ENCODE results near the gene OLFML1. TPM values are rescaled to one million over a fixed set of nuclear protein-coding genes. Genes with fewer than 3 reads are reported as not detected.

Gene OLFML1
- total and polyA plus RNA-seq, 2 donors (not counting 3 experiments of a cell fraction or from before 2014, with no cell fraction given) = not detected

DNA sequence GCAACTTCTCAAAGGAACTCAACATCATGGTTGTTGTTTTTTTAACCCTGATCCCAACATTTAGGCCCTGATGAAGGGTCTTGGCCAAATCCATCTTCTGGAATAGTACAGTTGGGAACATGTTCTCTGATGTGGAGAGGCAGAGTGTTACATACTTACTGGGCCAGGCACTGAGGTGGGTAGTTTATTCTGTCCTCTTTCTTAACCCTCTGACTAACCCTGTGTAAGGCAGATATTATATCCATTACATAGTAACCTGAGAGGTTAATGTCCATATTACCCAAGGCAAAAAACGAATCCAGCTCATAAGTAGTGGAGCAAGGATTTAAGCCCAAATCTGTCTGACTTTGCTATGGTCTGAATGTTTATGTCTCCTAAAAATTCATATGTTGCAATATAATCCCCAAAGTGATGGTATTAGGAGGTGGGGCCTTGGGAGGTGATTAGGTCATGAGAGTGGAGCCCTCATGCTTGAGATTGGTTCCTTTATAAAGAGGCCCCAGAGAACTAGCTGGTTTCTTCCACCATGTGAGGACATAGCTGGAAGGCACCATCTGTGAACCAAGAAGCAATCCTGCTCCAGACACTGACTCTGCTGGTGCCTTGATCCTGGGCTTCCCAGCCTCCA lies 44.8 kb downstream of the OLFML1 start:
- no peaks in the 10 kb centered on the region for H3K36me3 ChIP-seq (ENCODE audit: control insufficient read depth in 2 of 2, extremely low read depth in 1 of 2, insufficient read depth in 2 of 2, low read length in 2 of 2)
- no peak overlapping the region for H3K27ac ChIP-seq (ENCODE audit: insufficient read depth, low read depth, low read length)
- H3K79me2 ChIP-seq (ENCODE audit: control insufficient read depth, insufficient read depth, low read length) = no peaks in the 10 kb centered on the region
- H3K9me1 ChIP-seq (replicated peaks; ENCODE audit: control insufficient read depth, extremely low read depth, insufficient read depth, low read length) = no peaks in the 10 kb centered on the region
- DNase-seq (ENCODE audit: low read depth, low spot score) = no peak
- H3K27me3 ChIP-seq (ENCODE audit: control insufficient read depth in 2 of 2, insufficient read depth in 2 of 2, low read length in 2 of 2) = peaks cover 0 to 3% of the 10 kb centered on the region in 2 experiments
- intact Hi-C loops (cut with micrococcal nuclease) (no loop called here), dilution Hi-C loops (cut with MboI; ENCODE audit: extremely low pct_ligation_motif_present, low sequenced_read_pairs) (no loop called here)
- TF ChIP-seq JUN (IDR thresholded peaks at IDR 0.05; ENCODE audit: borderline replicate concordance, insufficient read depth, insufficient read length, low read depth) (no peak), GATA2 (IDR thresholded peaks at IDR 0.05; ENCODE audit: insufficient read depth, insufficient read length, low read depth, low read length) (no peak), POLR2A (IDR thresholded peaks at IDR 0.05; ENCODE audit: low read depth, low read length) (no peak), MAX (IDR thresholded peaks at IDR 0.05; ENCODE audit: insufficient read depth, insufficient read length) (no peak), FOS (IDR thresholded peaks at IDR 0.05; ENCODE audit: borderline replicate concordance, insufficient read depth, low read length) (no peak), MYC (IDR thresholded peaks at IDR 0.05; ENCODE audit: low read depth, low read length) (no peak), EZH2 (IDR thresholded peaks at IDR 0.05; ENCODE audit: borderline replicate concordance, low read depth, low read length, severe bottlenecking) (no peak), POLR2AphosphoS5 (IDR thresholded peaks at IDR 0.05; ENCODE audit: insufficient read depth, low read depth, low read length) (no peak)
- TF ChIP-seq, protein P1, sequence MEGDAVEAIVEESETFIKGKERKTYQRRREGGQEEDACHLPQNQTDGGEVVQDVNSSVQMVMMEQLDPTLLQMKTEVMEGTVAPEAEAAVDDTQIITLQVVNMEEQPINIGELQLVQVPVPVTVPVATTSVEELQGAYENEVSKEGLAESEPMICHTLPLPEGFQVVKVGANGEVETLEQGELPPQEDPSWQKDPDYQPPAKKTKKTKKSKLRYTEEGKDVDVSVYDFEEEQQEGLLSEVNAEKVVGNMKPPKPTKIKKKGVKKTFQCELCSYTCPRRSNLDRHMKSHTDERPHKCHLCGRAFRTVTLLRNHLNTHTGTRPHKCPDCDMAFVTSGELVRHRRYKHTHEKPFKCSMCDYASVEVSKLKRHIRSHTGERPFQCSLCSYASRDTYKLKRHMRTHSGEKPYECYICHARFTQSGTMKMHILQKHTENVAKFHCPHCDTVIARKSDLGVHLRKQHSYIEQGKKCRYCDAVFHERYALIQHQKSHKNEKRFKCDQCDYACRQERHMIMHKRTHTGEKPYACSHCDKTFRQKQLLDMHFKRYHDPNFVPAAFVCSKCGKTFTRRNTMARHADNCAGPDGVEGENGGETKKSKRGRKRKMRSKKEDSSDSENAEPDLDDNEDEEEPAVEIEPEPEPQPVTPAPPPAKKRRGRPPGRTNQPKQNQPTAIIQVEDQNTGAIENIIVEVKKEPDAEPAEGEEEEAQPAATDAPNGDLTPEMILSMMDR (IDR thresholded peaks at IDR 0.05; ENCODE audit: extremely low read depth in 1 of 2, insufficient read depth in 1 of 2, low read depth in 1 of 2, low read length in 2 of 2) = no peak
- no TSS peak for BruUV-seq (replicated peaks)
- H3K4me1 ChIP-seq (ENCODE audit: control insufficient read depth, extremely low read depth, insufficient read depth, low read length) = no peaks in the 10 kb centered on the region
- H3K4me2 ChIP-seq (ENCODE audit: insufficient read depth, low read length) = no peak overlapping the region
- no peak for FAIRE-seq
- ChIA-PET CTCF (interaction anchor here (1.2 to 1.3 kb wide), 2 partner anchors 9 to 162 kb away, joined by 3 to 7 read pairs; no protein-coding TSS in a partner anchor), POLR2A (no interaction called here)
- no peaks in the 10 kb centered on the region for H4K20me1 ChIP-seq (replicated peaks; ENCODE audit: control insufficient read depth, extremely low read depth, insufficient read depth, low read length)
- no peak overlapping the region for H3K4me3 ChIP-seq (replicated peaks in 1 of 3; ENCODE audit: insufficient read depth in 1 of 3, low read depth in 1 of 3, low read length in 3 of 3)
- H2AFZ ChIP-seq (ENCODE audit: low read depth, low read length) = no peak overlapping the region
- H3K9me3 ChIP-seq (replicated peaks; ENCODE audit: control insufficient read depth, insufficient read depth, low read length) = no peaks in the 10 kb centered on the region
- no peak overlapping the region for H3K9ac ChIP-seq (replicated peaks; ENCODE audit: extremely low read depth, insufficient read depth, low read length)
